Coronary artery (tissue), 2 donors: ENCODE data around the gene C6orf132.
"Not testable (repeated sequence)": the region's sequence is repeated elsewhere in the genome, so short reads cannot be mapped to it uniquely, and the experiment has no call there.

ENCODE experiments used
- DNase-seq: peaks from one replicate; pipeline ENCODE4 v3.0.0-alpha.2; 2017; ENCODE audit warnings: low spot score
- H3K27ac ChIP-seq, 2 donors: fragments of 200-600 bp; sonication (generic); one replicate each; pipeline ENCODE4 v1.5.1; 2016 to 2019
- H3K4me3 ChIP-seq: fragments of 200-600 bp; sonication (generic); 2 replicates; pipeline ENCODE4 v1.5.1; 2016; ENCODE audit warnings: mild to moderate bottlenecking, moderate library complexity
- TF ChIP-seq, protein P1 (sequence below): fragments of 200-600 bp; sonication (generic); IDR thresholded peaks from one replicate; pipeline ENCODE4 v1.5.1; 2019; ENCODE audit warnings: antibody characterized with exemption

The C6orf132 gene

DNA sequence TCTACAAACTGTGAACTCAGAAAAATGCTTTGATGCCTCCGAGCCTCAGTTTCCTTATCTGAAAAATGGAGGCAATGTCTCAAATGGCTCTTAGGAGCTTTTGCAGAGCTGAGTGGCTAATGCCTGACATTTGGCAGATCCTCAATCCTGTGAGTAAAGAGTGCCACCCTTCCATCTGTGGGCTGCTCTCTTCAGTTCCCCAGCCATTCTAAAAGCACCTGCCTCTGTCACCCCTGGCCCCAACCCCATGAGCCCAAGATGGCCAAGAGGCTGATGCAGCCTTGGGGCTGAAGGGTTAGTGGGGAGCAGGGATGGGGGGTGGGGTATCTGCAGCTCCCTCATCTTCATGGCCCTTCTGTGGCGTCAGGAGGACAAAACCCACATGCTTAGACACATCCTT lies 16.2 kb upstream of the C6orf132 start:
- H3K27ac ChIP-seq = no peak overlapping the region
- TF ChIP-seq, protein P1, sequence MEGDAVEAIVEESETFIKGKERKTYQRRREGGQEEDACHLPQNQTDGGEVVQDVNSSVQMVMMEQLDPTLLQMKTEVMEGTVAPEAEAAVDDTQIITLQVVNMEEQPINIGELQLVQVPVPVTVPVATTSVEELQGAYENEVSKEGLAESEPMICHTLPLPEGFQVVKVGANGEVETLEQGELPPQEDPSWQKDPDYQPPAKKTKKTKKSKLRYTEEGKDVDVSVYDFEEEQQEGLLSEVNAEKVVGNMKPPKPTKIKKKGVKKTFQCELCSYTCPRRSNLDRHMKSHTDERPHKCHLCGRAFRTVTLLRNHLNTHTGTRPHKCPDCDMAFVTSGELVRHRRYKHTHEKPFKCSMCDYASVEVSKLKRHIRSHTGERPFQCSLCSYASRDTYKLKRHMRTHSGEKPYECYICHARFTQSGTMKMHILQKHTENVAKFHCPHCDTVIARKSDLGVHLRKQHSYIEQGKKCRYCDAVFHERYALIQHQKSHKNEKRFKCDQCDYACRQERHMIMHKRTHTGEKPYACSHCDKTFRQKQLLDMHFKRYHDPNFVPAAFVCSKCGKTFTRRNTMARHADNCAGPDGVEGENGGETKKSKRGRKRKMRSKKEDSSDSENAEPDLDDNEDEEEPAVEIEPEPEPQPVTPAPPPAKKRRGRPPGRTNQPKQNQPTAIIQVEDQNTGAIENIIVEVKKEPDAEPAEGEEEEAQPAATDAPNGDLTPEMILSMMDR = no peak
- no peak for DNase-seq
- no peak overlapping the region for H3K4me3 ChIP-seq

DNA sequence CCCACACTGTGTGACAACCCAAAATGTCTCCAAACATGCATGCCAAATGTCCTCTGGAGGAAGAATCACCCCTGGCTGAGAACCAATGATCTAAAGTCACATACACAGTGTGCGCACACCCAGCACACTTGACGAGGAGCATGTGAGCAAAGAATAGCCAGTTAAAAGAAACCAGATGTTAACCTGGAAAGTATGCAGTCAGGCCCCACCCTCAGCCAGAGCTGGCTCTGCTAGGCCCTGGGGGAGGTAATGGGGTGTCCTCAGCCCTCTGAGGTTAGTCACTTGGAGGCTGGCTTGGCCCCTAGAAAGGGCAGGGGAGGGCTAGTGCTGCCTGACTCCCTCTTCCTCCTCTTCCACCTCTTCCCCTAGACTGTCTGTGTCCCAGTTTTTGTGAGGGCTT lies 15.6 kb upstream of the C6orf132 start:
- Histone ChIP-seq H3K4me3 (no peak overlapping the region), H3K27ac (no peak overlapping the region)
- no peak for DNase-seq
- TF ChIP-seq, protein P1 = no peak

DNA sequence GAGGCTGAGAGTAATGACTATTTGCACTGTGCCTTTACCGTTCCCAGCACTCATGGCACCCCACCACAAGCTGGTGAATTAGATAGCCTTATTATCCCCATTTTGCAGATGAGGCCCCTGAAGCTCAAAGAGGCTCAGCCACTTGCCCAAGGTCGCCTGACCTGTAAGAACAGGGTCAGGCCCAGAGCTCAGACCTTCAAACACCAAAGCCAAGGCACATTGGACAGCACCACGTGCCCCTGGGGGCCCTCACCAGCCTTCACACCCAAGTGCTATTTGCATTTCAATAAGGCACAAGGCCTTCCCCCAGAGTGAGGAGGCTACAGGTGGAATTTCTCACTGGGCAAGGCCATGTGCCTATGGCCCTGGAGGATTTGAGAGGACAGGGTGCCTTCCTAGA lies 14.2 kb upstream of the C6orf132 start:
- TF ChIP-seq, protein P1 = no peak
- DNase-seq = no peak

DNA sequence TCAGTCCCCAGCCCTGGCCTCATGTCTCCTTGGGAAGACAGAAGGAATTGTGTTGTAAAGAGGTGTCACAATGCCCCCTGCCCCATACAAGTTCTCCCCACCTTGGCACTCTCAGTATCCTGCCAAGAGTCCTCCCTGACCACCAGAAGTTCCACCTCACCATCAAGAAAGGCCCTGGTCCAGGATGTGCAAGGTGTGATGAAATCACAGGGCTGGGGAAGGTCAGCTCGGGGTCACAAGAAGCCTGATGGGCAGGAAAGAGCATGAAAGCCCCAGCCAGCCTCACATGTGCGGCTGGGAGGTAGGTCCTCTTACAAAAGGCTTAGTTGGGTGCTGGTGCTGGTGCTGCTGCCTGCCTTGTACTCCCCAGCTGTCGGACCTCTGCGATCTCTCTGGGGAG lies 12.9 kb upstream of the C6orf132 start:
- TF ChIP-seq, protein P1 = no peak
- no peak overlapping the region for H3K4me3 ChIP-seq
- DNase-seq = no peak
- H3K27ac ChIP-seq = no peak overlapping the region

More for the DNA sequence above, 14.2 kb upstream of the C6orf132 start:
- no peak overlapping the region for H3K27ac ChIP-seq
- H3K4me3 ChIP-seq = no peak overlapping the region

DNA sequence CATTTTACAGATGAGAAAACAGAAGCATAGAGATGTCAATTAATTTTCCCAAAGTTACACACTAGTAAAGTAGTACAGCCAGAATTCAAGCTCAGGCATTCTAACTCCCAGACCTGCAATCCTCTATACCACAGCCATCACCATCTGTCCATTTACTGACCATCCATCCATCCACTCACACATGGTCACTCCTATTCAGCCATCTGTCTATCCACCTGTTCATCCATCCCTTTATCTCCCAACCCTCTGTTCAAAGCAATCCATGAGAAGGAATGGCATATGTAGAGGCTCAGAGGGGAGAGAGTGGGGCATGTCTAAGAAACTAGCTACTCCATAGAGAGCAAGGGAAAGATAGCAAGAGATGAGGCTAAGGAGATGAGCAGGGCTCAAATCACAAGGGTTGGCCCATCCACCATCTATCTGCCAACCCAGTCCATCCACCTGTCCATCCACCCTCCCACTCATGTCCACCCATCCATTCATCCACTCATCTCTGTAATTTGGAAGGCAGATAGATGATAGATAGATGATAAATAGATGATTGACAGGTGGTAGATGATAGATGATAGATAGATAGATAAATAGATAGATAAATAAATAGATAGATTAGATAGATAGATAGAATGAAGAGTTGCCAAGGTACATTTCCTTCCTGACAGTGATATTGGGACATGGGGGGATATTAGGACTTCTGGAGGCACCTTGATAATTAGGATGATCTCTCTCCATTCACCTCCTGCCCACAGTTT lies 12.2 kb upstream of the C6orf132 start:
- no peak overlapping the region for H3K27ac ChIP-seq
- H3K4me3 ChIP-seq = no peak overlapping the region
- TF ChIP-seq, protein P1 = no peak
- DNase-seq = no peak

DNA sequence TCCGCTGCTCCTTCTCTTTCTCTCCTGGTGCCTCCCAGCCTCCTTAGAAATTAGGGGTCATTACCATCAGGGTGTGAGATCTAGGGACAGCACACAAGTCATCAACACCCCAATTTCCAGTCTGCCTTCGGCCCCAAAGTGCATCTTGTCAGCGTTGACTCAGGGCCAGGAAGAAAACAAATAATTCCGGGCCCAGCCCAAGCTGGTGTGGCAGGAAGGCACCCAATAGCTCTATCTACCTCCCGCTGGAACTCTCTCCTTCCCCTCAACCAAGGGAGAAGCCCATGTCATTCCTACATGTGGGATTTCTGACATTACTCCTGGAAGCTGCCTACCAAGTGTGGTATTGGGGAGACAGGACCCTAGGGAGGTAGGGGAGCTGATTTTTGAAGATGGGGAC lies 11.5 kb upstream of the C6orf132 start:
- H3K4me3 ChIP-seq = no peak overlapping the region
- H3K27ac ChIP-seq = no peak overlapping the region
- TF ChIP-seq, protein P1 = no peak
- no peak for DNase-seq

DNA sequence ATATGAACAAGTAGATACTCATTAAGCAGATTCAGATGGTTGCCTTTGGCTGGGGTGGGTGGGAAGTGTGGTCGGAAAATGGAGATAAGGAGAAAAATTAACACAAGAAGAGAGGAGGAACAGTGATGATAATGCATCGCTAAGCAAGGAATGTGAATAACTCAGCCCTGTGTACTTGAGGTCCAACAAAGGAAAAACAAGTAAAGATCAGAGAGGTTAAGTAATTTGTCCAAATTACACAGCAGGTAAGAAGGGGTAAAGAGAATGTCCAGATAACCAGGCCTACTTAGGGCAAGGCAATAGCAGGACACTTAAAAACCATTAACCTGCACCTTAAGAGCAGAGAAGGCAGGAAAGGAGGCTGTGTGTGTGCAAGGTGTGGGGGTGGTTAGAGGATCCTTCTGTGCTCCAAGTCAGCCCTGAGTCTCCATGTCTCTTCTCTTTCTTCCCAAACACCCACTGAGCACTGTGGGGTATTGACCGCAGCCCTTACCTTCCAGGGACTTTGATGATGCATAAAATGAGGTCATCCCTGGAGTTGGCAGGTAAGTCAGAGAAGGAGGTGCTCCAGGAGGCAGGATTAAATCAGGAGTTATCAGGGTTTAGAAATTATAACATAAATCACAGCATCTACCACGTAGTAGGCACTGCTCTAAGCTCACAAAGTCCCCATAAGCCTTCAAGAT lies 10.3 kb upstream of the C6orf132 start:
- not testable (repeated sequence) for H3K4me3 ChIP-seq, DNase-seq, H3K27ac ChIP-seq
